ENCODE results near the gene C16orf87. TPM values are rescaled to one million over a fixed set of nuclear protein-coding genes. Genes with fewer than 3 reads are reported as not detected.

C16orf87 gene
- total RNA-seq, 1 experiment from 2014 or later: 9.5 TPM

DNA sequence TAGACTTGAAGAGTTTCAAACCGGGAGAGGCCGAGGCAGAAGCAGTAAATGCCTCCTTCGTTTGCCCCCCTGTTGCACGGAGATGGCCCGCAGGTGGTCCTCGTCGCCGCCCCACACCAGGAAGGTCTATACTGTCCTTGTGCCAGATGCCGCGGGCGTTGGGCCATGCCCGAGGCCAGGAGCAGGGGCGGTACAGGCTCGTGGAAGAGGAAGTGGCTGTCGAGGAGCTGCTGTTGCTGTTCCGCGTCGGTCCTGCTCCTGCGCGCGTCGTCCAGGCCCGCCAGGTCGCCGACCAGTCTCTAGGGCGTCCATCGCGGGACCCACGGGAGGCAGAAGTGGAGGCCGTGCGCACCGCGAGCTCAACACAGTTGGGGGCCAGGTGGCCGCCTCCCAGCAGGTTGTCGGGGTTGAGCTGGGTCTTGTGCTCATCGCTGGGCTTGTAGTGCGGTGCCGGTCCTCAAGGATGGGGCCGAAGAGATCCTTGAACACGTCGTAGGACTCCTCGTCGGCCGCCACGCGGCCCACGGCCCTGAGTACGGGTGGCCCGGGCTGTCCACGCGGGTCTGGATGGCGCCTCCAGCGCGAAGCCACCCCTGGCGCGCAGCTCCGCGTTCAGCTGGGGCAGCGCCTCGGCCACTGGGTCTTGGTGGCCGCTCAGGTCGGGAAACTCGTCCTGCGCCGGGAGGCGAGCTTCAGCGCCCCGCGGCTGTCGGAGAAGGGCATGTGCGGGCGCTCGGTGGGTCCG lies 13.1 kb upstream of the C16orf87 start:
- no peak for DNase-seq (ENCODE audit: low read depth)

DNA sequence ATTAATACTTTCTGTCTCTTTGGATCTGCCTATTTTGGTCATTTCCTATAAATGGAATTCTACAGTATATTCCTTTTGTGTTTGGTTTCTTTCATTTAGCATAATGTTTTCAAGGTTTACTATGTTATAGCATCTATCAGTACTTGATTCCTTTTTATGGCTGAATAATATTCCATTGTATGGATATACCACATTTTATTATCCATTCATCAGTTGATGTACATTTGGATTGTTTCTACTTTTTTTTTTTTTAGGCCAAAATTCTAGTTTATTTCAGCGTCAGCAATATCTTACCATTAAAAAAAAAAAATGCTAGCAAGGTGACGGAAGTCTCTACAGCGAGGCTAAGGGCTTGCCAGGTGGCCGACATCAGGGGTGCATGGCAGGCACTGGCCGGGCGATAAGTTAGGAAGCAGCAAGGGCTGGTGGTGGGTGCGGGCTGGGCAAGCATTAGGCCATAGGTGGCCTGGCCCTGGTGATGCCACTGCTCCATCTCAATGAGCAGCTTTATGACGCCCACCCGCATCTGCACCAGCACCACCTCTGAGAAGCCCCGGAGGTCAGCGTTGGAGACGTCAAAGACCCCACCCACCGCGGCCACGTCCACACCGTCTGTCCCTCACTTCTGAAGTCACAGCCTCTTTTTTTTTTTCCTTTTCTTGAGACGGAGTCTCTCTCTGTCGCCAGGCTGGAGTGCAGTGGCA lies 11.4 kb upstream of the C16orf87 start:
- DNase-seq (ENCODE audit: low read depth): no peak

DNA sequence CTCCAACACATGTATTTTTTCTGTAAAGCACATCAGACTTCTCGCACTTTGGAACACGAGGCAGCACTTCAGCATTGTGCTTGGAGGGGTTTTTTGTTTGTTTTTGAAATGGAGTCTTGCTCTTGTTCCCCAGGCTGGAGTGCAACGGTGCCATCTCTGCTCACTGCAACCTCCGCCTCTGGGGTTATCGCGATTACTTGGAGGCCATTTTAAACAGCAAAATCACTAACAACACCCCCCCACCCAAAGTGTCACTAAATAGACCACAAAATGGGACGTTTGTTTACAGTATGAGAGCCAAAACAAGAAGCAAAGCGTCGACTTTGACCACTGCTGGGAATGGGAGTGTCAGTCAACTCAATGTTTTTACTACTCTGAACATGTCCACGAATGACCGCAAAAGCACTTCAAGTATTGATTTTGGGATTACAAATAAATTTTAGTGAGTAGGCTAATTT lies 9.0 kb upstream of the C16orf87 start:
- no peak for DNase-seq (ENCODE audit: low read depth)

DNA sequence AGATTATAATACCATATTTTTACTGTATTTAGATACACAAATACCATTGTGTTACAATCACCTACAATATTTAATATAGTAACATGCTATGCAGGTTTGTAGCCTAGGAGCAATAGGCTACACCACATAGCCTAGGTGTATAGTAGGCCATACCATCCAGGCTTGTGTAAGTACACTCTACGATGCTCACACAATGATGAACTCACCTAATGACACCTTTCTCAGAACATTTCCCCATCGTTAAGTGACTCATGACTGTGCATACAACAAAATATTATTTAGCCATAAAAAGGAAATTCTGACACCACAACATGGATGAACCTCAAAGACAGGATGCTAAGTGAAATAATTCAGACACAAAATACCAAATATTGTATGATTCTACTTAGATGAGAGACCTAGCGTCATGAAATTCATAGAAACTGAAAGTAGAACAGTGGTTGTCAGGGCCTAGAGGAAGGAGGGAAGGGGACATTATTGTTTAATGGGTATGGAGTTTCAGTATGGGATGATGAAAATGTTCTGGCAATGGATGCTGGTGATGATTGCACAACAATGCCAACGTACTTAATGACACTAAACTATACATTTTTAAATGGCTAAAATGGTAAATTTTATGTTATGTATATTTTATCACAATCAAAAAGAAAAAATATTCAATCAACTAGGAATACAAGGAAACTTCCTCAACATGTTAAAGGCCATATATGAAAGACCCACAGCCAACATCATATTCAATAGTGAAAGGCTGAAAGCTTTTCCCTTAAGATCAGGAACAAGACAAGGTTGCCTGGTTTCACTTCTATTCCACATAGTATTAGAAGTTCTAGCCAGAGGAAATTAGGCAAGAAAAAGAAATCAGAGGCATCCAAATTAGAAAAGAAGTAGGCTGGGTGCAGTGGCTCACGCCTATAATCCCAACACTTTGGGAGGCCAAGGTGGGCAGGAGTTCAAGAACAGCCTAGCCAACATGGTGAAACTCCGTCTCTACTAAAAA lies 5.9 kb upstream of the C16orf87 start:
- DNase-seq (ENCODE audit: low read depth): no peak

DNA sequence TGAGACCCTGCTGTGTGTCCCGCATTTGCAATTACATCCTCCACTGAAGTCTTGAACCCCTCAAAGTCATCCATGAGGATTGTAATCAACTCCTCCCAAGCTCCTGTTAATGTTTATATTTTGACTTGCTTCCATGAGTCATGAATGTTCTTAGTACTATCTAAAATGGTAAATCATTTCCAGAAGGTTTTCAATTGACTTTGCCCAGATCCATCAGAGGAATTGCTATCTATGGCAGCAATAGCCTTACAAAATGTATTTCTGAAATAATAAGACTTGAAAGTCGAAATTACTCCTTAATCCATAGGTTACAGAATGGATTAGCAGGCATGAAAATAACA lies 2.5 kb upstream of the C16orf87 start:
- DNase-seq (ENCODE audit: low read depth): no peak

DNA sequence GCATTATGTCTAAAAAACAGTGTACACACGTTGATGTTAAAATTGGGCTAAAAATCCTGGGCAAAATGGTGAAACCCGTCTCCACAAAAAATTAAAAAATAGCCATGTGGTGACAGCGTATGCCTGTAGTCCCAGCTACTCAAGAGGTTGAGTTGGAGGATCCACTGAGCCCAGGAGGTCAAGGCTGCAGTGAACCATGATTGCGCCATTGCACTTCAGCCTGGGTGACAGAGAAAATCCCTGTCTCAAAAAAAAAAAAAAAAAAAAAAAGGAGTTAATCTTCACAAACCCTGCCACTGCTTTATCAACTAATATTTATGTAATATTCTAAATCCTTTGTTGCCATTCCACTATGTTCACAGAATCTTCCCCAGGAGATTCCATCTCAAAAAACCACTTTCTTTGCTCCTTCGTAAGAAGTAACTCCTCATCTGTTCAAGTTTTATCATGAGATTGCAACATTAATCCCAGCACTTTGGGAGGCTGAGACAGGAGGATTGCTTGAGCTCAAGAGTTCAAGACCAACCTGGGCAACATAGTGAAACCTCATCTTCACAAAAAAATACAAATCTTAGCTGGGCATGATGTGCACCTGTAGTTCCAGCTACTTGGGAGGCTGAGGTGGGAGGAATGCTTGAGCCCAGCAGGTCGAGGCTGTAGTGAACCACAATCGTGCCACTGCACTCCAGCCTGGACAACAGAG lies 1.9 kb upstream of the C16orf87 start:
- no peak for DNase-seq (ENCODE audit: low read depth)

DNA sequence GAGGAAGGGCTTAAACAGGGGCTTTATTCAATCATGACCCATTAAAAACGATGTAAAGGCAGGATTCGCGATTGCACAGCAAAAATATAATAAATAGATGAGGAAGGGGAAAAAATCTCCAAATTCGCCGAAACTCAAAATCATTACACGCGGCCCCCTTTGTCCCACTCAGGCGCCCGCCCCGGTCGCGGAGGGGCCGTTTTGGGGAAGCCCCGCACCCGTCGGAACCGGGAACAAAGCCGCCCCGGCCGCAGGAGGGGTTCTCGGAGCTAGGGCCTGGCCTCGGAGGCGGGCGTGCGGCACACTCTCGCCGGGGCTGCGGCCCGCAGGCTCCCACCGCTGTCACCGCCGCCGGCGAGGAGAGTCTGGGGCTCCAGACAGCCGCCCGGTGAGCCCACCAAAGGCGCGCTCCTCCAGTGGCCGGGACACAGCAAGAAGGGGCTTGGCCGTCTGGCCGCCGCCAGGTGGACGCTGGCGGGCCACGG lies 521 bp downstream of the C16orf87 start:
- no peak for DNase-seq (ENCODE audit: low read depth)

DNA sequence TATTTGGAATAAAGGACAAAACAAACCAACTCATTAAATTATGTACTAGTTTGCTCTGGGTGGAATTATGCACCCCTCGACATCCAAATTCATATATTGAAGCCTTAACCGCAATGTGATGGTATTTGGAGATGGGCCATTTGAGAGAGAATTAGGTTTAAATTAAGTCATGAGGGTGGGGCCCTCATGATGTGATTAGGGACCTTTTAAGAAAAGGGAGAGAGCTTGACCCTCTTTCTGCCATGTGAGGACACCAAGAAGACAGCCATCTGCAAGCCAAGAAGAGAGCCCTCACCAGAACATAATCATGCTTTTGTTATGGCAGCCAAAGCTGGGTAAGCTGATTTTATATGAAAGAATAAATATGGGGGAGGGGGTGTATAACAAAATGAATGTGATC lies 2.0 kb downstream of the C16orf87 start:
- no peak for DNase-seq (ENCODE audit: low read depth)

DNA sequence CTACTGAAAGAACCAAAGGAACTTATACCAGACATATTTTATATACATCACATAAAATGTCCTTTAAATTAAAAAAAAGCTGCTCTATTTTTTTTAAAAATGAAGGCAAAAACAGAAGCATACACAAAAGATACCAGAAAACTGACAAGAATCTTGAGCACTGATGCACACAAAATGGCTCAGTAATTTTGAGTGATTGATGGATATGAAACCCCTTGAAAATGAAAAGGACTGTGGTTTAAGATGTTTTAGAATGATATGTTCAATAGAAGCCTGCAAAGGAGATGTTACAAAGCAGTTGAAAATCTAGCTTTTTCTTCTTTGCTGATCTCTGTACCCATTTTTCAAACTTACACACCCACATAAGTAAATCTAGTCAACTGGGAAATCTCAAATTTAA lies 2.7 kb downstream of the C16orf87 start:
- no peak for DNase-seq (ENCODE audit: low read depth)

DNA sequence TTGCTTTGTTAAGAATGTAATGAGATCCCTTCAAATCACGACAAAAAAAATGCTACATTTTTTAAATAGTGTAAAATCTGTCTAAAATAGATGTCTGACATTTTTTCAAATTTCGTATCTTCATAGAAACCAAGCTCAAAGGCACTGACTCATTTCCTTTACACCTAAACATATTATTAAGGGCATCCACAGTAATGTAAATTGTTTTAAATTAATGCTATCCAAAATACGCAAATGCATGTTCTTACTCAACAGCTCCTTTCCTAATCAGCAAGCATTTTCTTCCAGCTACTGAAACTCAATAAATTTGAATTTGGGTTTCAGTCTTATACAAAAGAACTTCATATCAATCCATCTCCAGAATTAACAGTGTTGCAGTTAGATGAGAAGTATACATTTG lies 4.3 kb downstream of the C16orf87 start:
- DNase-seq (ENCODE audit: low read depth): no peak

DNA sequence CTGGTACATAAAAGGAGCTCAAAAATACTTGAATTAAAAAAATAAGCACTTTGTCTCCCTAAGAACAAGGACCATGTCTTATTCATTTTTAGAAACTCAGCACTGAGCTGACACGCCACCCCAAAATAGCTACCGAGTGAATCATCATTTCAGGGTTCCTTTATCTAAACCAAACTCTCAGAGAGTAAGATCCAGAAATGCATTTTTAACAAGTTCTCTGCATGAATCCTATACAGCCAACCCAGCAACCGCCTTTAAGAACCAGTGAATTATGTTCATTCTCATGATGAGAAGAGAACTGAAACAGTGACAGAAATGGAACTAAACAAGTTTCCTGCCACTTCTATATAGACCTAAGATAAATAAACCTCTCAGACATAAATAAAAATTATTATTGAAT lies 8.7 kb downstream of the C16orf87 start:
- peak; percentile 82 for DNase-seq (ENCODE audit: low read depth)

DNA sequence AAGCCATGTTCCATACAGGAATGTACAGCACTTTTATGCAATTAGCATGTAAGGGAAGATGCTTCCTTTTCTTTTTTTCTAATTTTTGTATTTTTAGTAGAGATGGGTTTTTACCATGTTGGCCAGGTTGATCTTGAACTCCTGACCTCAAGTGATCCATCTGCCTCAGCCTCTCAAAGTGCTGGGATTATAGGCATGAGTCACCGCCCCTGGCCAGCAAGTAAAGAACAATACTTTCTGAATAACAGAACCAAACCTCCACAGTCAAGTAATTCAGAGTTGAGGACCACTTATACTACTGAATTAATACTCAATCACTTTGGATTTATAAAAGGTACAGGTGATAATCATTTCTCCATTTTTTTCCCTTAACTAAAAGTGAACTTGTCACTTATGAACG lies 13.0 kb downstream of the C16orf87 start:
- DNase-seq (ENCODE audit: low read depth): peak; percentile 56

DNA sequence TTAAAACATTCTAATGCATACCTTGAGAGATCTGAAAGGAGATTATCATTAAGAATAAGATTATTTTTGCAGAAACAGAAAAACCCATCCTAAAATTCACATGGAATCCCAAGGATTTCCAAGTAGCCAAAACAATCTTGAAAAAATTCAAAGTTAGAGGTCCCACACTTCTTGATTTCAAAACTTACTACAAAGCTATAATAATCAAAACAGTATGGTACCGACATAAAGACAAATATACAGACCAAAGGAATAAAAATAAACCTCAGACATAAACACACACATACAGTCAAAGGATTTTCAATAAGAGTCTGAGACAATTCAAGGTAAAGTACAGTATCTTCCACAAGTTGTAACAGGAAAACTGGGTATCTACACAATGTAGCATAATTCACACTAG lies 16.2 kb downstream of the C16orf87 start:
- no peak for DNase-seq (ENCODE audit: low read depth)

DNA sequence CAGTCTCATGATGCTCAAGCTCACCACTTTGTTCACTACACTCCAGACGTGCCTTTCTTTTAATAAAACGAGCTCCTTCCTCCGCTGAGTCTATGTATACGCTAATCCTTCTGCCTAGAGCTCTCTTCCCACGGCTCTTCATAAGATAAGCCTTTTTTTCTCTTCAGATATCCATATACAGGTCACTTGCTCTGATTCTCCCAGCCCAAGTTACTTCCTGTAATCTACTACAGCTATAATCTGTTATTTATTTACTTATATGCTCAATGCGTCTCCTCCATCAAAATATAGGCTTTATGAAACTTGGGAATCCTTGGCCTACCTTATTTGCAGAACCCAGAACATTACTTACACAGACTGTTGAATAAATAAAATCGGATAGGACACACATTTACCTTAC lies 17.4 kb downstream of the C16orf87 start:
- DNase-seq (ENCODE audit: low read depth): no peak

DNA sequence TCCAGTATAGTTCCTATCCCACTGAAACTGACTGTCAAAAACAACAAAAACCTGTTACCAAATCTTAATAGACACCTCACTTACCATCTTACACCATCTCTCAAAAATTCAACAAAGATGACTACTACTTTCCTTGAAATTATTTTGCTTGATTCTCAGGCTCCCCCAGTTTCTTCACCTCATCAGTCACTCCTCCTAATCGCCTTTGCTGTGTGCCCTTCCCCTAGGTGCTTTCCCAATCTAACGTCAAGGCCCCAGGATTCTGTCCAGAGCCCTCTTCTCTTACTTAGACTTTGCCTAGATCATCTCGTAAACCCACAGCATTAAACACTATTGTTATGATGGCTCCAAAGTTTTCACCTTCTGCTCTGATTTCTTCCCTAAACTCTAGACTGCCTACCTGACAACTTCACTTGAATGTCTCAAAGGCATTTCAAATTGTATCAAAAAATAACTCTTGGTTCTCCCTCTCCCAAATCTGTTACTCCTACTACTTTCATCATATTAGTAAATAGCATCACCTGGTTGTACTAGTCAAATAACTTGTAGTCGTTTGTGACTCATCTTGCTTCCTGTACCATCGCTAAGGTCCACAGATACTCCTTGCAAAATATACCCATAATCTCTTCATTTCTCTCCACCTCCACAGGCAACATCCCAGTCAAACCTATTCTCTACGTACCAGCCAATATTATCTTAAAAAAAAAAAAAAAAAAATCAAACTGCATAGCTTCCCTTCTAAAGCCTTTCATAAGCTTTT lies 18.0 kb downstream of the C16orf87 start:
- DNase-seq (ENCODE audit: low read depth): no peak

DNA sequence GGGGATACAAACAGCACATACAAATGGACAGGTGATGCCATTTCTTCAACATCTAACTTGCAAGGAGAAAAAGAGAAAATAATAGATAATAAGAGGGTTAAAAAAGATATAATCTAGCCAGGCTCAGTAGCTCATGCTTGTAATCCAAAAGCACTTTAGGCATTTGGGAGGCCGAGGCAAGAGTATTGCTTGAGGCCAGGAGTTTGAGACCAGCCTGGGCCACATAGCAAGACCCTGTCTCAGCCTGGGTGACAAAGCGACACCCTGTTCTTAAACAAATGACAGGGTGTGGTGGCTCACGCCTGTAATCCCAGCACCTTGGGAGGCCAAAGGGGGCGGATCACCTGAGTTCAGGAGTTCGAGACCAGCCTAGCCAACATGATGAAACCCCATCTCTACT lies 19.3 kb downstream of the C16orf87 start:
- DNase-seq (ENCODE audit: low read depth): no peak

DNA sequence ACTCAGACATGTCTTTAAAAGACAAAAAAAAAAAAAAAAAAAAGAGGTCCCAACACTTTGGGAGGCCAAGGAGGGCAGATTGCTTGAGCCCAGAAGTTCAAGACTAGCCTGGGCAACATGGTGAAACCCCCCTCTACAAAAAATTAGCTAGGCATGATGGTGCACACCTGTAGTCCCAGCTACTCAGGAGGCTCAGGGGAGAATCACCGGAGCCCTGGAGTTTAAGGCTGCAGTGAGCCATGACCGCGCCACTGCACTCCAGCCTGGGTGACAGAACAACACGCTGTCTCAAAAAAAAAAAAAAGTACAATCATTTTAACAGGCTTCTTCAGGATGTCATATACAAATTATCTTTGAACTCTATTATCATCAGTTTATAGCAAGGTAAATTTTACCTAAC lies 22.0 kb downstream of the C16orf87 start:
- DNase-seq (ENCODE audit: low read depth): no peak

DNA sequence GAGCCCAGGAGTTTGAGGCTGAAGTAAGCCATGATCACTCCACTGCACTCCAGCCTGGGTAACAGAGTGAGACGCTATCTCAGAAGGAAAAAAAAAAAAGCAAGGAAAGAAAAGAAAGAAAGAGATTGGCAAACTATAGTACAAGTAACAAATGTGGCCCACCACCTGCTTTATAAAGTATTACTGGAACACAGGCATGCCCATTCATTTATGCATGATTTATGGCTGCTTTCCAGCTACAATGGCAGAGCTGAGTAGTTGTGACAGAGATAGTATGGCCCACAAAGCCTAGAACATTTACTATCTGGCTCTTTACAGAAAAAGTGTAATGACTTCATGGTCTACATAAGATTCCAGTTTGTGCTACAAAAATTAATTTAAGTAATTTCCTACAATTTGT lies 23.6 kb downstream of the C16orf87 start:
- no peak for DNase-seq (ENCODE audit: low read depth)

DNA sequence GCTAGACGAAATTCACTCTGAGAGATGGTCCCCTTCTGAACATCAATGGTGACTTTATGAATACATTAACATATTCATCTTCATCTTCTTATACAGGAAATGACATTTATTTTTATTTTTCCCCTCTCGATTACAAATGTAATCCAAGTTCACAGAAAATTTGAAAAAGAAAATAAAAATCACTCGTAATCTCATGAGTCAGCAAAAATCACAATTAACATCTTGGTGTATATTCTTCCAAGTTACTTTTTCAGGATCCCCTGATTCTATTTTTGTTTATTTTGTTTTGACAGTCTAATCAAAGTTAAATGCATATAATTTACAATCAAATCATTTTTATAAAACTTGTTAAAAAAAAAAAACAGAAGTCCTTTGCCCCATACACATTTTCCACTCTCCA lies 27.6 kb downstream of the C16orf87 start:
- no peak for DNase-seq (ENCODE audit: low read depth)

DNA sequence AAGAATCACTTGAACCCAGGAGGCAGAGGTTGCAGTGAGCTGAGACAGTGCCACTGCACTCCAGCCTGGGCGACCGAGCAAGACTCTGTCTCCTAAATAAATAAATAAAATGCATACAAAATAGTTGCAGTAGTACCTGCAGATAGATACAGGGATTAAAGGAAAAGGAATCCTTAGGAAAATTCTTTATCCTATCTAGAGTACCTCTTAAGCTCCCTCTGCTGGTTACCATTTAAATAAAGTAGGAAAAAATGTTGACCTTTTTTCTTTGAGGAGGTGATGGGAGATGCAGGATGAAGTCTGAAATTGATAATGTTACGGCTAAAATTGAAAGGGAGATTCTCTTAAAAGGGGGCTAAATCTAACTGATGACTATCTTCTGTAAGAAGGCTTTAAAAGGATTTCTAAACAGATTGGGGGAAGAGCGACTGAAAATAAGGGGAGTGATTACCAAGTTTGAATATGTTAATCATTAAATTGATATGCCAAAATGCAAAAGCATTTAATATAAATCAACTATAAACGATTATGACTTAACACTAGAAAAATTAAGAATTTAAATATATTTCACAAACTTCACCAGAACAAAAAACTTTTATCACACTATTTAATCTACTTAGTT lies 29.4 kb downstream of the C16orf87 start:
- DNase-seq (ENCODE audit: low read depth): peak; percentile 24
